ENCODE data around the gene ZNF746. TPM values are rescaled to one million over a fixed set of nuclear protein-coding genes. Genes with fewer than 3 reads are reported as not detected.
"Not testable (repeated sequence)": the region's sequence is repeated elsewhere in the genome, so short reads cannot be mapped to it uniquely, and the experiment has no call there.

Gene ZNF746
- total RNA-seq, 2 donors from 2014 or later, result 12.2 to 14.5 TPM

DNA sequence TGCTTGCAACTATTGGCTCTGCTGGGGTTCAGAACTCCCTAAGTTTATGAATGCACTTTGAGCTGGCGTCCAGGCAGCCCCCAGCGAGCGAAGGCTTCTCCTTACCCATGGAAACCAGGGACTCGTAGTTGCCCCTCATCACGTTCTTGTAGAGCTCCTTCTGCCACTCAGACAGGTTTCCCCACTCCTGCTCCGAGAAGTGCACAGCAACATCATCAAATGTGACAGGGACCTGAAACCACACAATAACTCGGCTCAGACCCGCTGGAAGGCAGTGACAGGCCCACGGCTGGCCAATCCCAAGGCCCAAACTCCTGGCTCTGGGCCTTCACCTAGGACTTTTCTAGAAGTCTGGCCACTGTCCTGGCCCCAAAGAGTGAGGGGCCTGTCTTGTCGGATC, 43.6 kb downstream of the ZNF746 start:
- DNase-seq, result peak; percentile 10
- peaks cover 6% of the 10 kb centered on the region for H3K36me3 ChIP-seq
- H3K4me3 ChIP-seq, result no peak overlapping the region
- H3K9me3 ChIP-seq, result no peaks in the 10 kb centered on the region
- no peak overlapping the region for H3K27ac ChIP-seq
- H3K27me3 ChIP-seq, result no peaks in the 10 kb centered on the region
- H3K9ac ChIP-seq (ENCODE audit: low read depth in 2 of 2, low read length in 2 of 2), result no peak overlapping the region
- TF ChIP-seq CTCF (IDR thresholded peaks at IDR 0.05), result no peak
- intact Hi-C loops (cut with DNase I), result no loop called here
- no peaks in the 10 kb centered on the region for H3K4me1 ChIP-seq

DNA sequence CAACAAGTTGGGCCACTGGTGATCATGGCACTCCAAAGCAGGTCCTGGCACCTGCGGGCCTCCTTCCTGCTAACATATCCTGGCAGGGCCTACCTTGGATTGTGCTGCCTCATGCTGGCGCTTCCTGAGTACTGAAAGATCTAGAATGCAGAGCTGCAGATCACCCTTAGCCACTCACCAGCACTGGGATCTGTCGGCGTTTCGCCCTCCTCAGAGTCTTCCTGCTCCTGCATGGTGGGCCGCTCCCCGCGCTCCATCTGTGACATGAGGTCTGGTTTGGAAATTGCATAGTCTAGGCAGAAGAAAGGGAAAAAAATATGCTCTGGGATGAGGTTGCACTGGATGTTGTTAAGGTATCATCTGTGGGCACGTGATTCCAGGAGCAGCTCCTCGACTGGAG, 46.8 kb downstream of the ZNF746 start:
- no peak overlapping the region for H3K9ac ChIP-seq (ENCODE audit: low read depth in 2 of 2, low read length in 2 of 2)
- peaks cover 6% of the 10 kb centered on the region for H3K36me3 ChIP-seq
- intact Hi-C loops (cut with DNase I), result no loop called here
- no peaks in the 10 kb centered on the region for H3K27me3 ChIP-seq
- no peak overlapping the region for H3K4me3 ChIP-seq
- H3K9me3 ChIP-seq, result no peaks in the 10 kb centered on the region
- H3K4me1 ChIP-seq, result no peaks in the 10 kb centered on the region
- H3K27ac ChIP-seq, result no peak overlapping the region
- no peak for DNase-seq
- TF ChIP-seq CTCF (IDR thresholded peaks at IDR 0.05), result no peak

GRCh38 chr7:149449897-149450296, 47.7 kb downstream of the ZNF746 start:
- H3K9ac ChIP-seq (ENCODE audit: low read depth in 2 of 2, low read length in 2 of 2), result no peak overlapping the region
- no peak overlapping the region for H3K4me3 ChIP-seq
- intact Hi-C loops (cut with DNase I), result no loop called here
- peak; percentile 8 for DNase-seq
- no peaks in the 10 kb centered on the region for H3K9me3 ChIP-seq
- no peak overlapping the region for H3K27ac ChIP-seq
- H3K4me1 ChIP-seq, result no peaks in the 10 kb centered on the region
- H3K36me3 ChIP-seq, result peaks cover 6% of the 10 kb centered on the region
- no peaks in the 10 kb centered on the region for H3K27me3 ChIP-seq
- TF ChIP-seq CTCF (IDR thresholded peaks at IDR 0.05), result no peak

DNA sequence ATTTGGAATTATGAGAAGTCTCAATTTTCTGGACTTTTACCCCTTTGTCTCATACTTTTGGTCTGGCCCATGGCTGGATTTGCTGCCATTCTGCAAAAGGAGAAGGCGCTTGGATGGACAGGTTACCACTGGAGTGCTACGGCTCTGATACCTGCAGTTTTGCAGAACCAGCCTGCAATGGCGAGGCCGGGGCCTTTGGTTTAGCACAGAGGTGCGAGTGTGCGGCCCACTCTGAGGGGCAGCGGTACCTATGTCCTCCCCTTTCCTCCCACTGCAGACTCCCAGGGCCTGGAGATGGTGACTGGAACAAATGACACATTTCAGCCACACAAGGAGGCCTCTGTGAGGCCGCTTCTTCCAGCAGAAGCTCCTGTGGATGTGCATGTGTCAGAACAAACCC, 48.6 kb downstream of the ZNF746 start:
- intact Hi-C loops (cut with DNase I), result no loop called here
- TF ChIP-seq CTCF (IDR thresholded peaks at IDR 0.05), result no peak
- no peaks in the 10 kb centered on the region for H3K4me1 ChIP-seq

DNA sequence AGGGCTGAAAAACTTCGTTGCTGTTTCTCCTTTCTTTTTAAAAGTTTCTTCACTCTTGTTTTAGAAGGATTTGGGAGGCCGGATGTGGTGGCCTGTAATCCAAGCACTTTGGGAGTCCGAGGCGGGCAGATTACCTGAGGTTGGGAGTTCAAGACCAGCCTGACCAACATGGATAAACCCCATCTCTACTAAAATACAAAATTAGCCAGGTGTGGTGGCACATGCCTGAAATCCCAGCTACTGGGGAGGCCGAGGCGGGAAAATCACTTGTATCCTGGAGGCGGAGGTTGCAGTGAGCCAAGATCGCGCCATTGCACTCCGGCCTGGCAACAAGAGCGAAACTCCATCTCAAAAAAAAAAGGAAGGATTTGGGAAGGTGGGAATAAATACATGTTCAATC, 51.6 kb downstream of the ZNF746 start:
- H3K4me3 ChIP-seq; intact Hi-C loops (cut with DNase I); H3K4me1 ChIP-seq; H3K9ac ChIP-seq (ENCODE audit: low read depth in 2 of 2, low read length in 2 of 2); H3K36me3 ChIP-seq; H3K27ac ChIP-seq; H3K27me3 ChIP-seq; H3K9me3 ChIP-seq; DNase-seq: not testable (repeated sequence)

More for the DNA sequence above, 48.6 kb downstream of the ZNF746 start:
- H3K27ac ChIP-seq, result no peak overlapping the region
- peak; percentile 7 for DNase-seq
- no peaks in the 10 kb centered on the region for H3K27me3 ChIP-seq
- no peak overlapping the region for H3K9ac ChIP-seq (ENCODE audit: low read depth in 2 of 2, low read length in 2 of 2)
- peaks cover 6% of the 10 kb centered on the region for H3K36me3 ChIP-seq
- H3K4me3 ChIP-seq, result no peak overlapping the region
- H3K9me3 ChIP-seq, result no peaks in the 10 kb centered on the region

- no peak for TF ChIP-seq CTCF (IDR thresholded peaks at IDR 0.05)
- Histone ChIP-seq H3K27ac (no peak overlapping the region), H3K4me1 (no peaks in the 10 kb centered on the region), H3K4me3 (no peak overlapping the region), H3K27me3 (no peaks in the 10 kb centered on the region), H3K9ac (ENCODE audit: low read depth in 2 of 2, low read length in 2 of 2) (no peak overlapping the region), H3K9me3 (no peaks in the 10 kb centered on the region), H3K36me3 (no peaks in the 10 kb centered on the region)
- DNase-seq, result peak; percentile 3
- intact Hi-C loops (cut with DNase I), result no loop called here
These were observed 53.3 kb downstream of the ZNF746 start for GRCh38 chr7:149444287-149444686.
